SK-N-SH treated with all-trans-retinoic acid at 6 μM for 48 hours (cell line): Measurements from ENCODE around the gene SEMA4A.

Source experiments
- RARB ChIP-seq: fragments of 250-450 bp; sonication (Bioruptor Pico); IDR thresholded peaks from 2 replicates; pipeline ENCODE4 v1.8.0; 2021; ENCODE audit warnings: mild to moderate bottlenecking, moderate library complexity
- TCF4 ChIP-seq: fragments of 250-450 bp; sonication (Bioruptor Pico); IDR thresholded peaks from 2 replicates; pipeline ENCODE4 v1.8.0; 2021; ENCODE audit warnings: mild to moderate bottlenecking, moderate library complexity, borderline replicate concordance

DNA sequence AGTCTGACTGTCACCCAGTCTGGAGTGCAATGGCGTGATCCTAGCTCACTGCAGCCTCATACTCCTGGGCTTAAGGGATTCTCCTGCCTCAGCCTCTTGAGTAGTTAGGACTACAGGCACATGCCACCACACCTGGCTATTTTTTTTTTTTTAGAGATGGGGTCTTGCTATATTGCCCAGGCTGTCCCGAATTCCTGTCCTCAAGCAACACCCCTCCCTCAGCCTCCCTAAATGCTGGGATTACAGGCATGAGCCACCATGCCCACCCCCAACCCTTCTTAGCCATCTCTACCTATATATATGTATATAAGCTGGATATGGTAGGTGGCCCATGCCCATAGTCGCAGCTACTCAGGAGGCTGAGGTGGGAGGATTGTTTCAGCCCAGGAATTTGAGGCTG, 27.1 kb downstream of the SEMA4A start:
- TF ChIP-seq TCF4 (CRISPR knock-in tag) (no peak), RARB (no peak)
